ENCODE results near the gene ADCY9.

The ADCY9 gene

DNA sequence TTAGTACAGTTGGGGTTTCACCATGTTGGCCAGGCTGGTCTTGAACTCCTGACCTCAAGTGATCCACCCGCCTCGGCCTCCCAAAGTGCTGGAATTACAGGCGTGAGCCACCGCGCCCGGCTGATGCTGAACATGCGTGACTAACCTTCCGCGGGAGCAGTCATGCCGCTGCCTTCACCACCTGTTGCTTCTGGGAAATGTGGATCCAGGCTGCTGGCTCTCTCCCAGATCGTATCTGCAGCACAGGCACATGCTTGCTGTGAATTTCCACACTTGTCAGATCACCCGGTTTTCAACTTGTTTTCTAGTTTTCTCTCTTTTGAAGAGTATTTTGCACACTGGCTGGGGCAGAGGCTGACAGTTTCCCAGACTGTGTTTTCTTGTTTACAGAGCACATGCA, 97.9 kb downstream of the ADCY9 start:
- Histone ChIP-seq H3K4me3 (ENCODE audit: low read depth, low read length) (no peak overlapping the region), H3K36me3 (replicated peaks) (no peaks in the 10 kb centered on the region), H3K27me3 (replicated peaks) (no peaks in the 10 kb centered on the region), H3K27ac (no peak overlapping the region)
- DNase-seq, result no peak
- in situ Hi-C loops (cut with HindIII; ENCODE audit: low pct_ligation_motif_present, low sequenced_read_pairs), result no loop called here
- TF ChIP-seq, protein P1, sequence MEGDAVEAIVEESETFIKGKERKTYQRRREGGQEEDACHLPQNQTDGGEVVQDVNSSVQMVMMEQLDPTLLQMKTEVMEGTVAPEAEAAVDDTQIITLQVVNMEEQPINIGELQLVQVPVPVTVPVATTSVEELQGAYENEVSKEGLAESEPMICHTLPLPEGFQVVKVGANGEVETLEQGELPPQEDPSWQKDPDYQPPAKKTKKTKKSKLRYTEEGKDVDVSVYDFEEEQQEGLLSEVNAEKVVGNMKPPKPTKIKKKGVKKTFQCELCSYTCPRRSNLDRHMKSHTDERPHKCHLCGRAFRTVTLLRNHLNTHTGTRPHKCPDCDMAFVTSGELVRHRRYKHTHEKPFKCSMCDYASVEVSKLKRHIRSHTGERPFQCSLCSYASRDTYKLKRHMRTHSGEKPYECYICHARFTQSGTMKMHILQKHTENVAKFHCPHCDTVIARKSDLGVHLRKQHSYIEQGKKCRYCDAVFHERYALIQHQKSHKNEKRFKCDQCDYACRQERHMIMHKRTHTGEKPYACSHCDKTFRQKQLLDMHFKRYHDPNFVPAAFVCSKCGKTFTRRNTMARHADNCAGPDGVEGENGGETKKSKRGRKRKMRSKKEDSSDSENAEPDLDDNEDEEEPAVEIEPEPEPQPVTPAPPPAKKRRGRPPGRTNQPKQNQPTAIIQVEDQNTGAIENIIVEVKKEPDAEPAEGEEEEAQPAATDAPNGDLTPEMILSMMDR (IDR thresholded peaks at IDR 0.05; ENCODE audit: low read depth, low read length, missing control alignments), result no peak

DNA sequence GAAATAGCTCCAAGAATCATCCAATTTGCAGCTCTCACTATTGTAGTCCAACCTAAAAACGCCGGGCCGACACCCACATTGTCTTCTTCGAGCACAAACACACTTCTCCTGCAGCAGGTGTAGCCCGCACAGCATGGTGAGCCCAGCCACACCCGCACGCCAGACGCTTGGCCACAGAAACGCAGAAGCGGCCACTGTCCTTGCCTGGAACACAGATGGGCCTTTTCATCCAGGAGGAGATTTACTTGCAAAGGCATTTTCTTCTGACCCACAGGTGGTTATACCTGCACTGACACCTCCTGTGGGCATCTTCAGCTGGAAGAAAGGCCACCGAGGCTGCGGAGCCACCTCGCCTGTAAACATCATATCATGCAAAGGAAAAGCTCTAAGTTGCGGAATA, 98.4 kb downstream of the ADCY9 start:
- TF ChIP-seq, protein P1 (IDR thresholded peaks at IDR 0.05; ENCODE audit: low read depth, low read length, missing control alignments), result no peak
- no peaks in the 10 kb centered on the region for H3K27me3 ChIP-seq (replicated peaks)
- H3K36me3 ChIP-seq (replicated peaks), result no peaks in the 10 kb centered on the region
- in situ Hi-C loops (cut with HindIII; ENCODE audit: low pct_ligation_motif_present, low sequenced_read_pairs), result no loop called here
- no peak overlapping the region for H3K4me3 ChIP-seq (ENCODE audit: low read depth, low read length)
- no peak overlapping the region for H3K27ac ChIP-seq
- no peak for DNase-seq

DNA sequence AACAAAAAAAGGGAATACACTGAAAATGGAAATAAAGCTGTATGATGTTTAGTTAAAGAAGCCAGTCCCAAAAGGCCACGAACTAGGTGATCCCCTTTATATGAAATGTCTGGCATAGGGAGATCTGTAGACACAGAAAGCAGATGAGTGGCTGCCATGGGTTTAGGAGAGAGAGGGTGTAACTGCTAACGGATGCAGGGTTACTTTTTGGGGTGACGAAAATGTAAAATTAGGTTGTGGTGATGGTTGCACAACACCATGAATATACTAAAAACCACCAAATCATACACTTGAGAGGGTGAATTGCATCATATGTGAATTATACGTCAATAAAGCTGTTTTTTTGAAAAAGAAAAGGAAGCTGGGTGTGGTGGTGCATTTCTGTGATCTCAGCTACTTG, 99.6 kb downstream of the ADCY9 start:
- no peak overlapping the region for H3K4me3 ChIP-seq (ENCODE audit: low read depth, low read length)
- in situ Hi-C loops (cut with HindIII; ENCODE audit: low pct_ligation_motif_present, low sequenced_read_pairs), result no loop called here
- H3K36me3 ChIP-seq (replicated peaks), result no peaks in the 10 kb centered on the region
- H3K27ac ChIP-seq, result no peak overlapping the region
- no peaks in the 10 kb centered on the region for H3K27me3 ChIP-seq (replicated peaks)
- TF ChIP-seq, protein P1 (IDR thresholded peaks at IDR 0.05; ENCODE audit: low read depth, low read length, missing control alignments), result no peak
- DNase-seq, result no peak

DNA sequence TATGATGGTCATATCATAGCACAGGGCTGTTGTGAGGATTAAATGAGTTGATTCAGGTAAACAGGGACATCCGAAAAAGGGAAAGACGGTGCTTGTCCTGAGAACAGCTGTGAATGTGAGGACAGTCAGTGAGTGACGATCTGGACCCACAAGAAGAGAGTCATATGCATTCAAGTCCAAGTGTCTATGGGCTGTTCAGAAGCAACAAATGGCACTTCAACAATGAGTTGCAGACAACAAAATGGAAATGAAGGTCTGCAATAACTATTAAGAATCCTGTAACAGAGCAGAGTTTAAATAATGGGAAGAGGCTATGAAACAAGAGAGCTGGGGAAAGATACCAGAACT, 100.3 kb downstream of the ADCY9 start:
- Histone ChIP-seq H3K27ac (no peak overlapping the region), H3K27me3 (replicated peaks) (no peaks in the 10 kb centered on the region), H3K4me3 (ENCODE audit: low read depth, low read length) (no peak overlapping the region), H3K36me3 (replicated peaks) (no peaks in the 10 kb centered on the region)
- TF ChIP-seq, protein P1 (IDR thresholded peaks at IDR 0.05; ENCODE audit: low read depth, low read length, missing control alignments), result no peak
- in situ Hi-C loops (cut with HindIII; ENCODE audit: low pct_ligation_motif_present, low sequenced_read_pairs), result no loop called here
- DNase-seq, result no peak

DNA sequence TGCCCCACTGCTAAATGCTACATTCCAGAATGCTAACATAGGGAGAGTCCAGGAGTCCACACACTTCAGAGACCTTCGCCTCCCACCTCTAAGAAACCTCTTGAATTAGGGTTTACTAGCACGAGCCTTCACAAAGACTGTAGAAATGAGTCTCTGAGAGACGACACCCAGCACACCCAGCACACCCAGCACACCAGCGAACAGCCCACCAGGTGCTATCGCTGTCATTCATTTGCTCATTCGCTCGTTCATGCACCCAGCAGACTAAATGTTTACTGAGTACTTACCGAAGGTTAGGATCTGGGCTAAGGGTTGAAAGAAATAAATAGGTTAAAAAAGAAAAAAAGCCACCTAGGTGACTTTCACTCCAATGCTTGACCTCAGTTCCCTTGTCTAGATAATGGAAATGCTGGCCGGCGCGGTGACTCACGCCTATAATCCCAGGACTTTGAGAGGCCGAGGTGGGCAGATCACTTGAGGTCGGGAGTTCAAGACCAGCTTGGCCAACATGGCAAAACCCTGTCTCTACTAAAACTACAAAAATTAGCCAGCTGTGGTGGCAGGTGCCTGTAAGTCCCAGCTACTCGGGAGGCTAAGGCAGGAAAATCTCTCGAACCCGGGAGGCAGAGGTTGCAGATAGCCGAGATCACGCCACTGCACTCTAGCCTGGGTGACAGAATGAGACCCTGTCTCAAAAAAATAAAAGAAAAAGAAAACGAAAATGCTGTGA, 100.8 kb downstream of the ADCY9 start:
- H3K27ac ChIP-seq, result no peak overlapping the region
- DNase-seq, result no peak
- TF ChIP-seq, protein P1 (IDR thresholded peaks at IDR 0.05; ENCODE audit: low read depth, low read length, missing control alignments), result no peak
- no peaks in the 10 kb centered on the region for H3K27me3 ChIP-seq (replicated peaks)
- no peaks in the 10 kb centered on the region for H3K36me3 ChIP-seq (replicated peaks)
- H3K4me3 ChIP-seq (ENCODE audit: low read depth, low read length), result no peak overlapping the region
- in situ Hi-C loops (cut with HindIII; ENCODE audit: low pct_ligation_motif_present, low sequenced_read_pairs), result no loop called here

Data from brain microvascular endothelial cell (primary cell).